OCI-LY3 (cell line): ENCODE data around the gene NUDC.

Experiments
- H2AFZ ChIP-seq: fragments of 200-600, 300-600 bp; shearing (Covaris generic); 2 replicates; pipeline ENCODE4 v1.6.0; 2014; ENCODE audit warnings: antibody characterized with exemption, low read depth, low read length
- H3K27ac ChIP-seq: fragments of 200-600, 300-600 bp; sonication (generic); 2 replicates; pipeline ENCODE4 v1.5.1; 2014; ENCODE audit warnings: mild to moderate bottlenecking, low read length, moderate library complexity, mixed read lengths
- H3K27me3 ChIP-seq: fragments of 200-600, 300-600 bp; sonication (generic); 2 replicates; pipeline ENCODE4 v1.6.1; 2014; ENCODE audit warnings: low read depth, low read length, mixed read lengths
- H3K36me3 ChIP-seq: fragments of 200-600, 300-600 bp; sonication (generic); replicated peaks from 2 replicates; pipeline ENCODE3; 2014; ENCODE audit warnings: low read depth, low read length, mixed read lengths
- H3K4me1 ChIP-seq: fragments of 300-600, 200-600 bp; sonication (generic); 2 replicates; pipeline ENCODE4 v1.6.1; 2014; ENCODE audit warnings: low read length, mixed read lengths
- H3K4me2 ChIP-seq: fragments of 200-600, 300-600 bp; sonication (generic); 2 replicates; pipeline ENCODE4 v1.6.1; 2014; ENCODE audit warnings: low read length, mixed read lengths
- H3K4me3 ChIP-seq: fragments of 300-600, 200-600 bp; sonication (generic); 2 replicates; pipeline ENCODE4 v1.5.1; 2014; ENCODE audit warnings: antibody characterized with exemption, mild to moderate bottlenecking, low read length, moderate library complexity
- H3K79me2 ChIP-seq: fragments of 300-600, 200-600 bp; shearing (Covaris generic); 2 replicates; pipeline ENCODE4 v1.6.1; 2014; ENCODE audit warnings: mild to moderate bottlenecking, low read length, mixed read lengths
- H3K9ac ChIP-seq: fragments of 300-600, 200-600 bp; shearing (Covaris generic); 2 replicates; pipeline ENCODE4 v1.6.0; 2014; ENCODE audit warnings: mild to moderate bottlenecking, low read length, moderate library complexity
- H3K9me3 ChIP-seq: fragments of 200-600, 300-600 bp; shearing (Covaris generic); 2 replicates; pipeline ENCODE4 v1.6.1; 2014; ENCODE audit warnings: low read length, mixed read lengths; ENCODE audit not compliant: insufficient read depth
- H4K20me1 ChIP-seq: fragments of 200-600, 300-600 bp; sonication (generic); 2 replicates; pipeline ENCODE4 v1.6.1; 2016; ENCODE audit warnings: low read length, mixed read lengths; ENCODE audit not compliant: insufficient read depth
- EZH2phosphoT487 ChIP-seq: fragments of 200-600 bp; shearing (Covaris generic); IDR thresholded peaks from 2 replicates; pipeline ENCODE4 v1.6.1; 2018; ENCODE audit warnings: antibody characterized with exemption, mixed run types, low read depth
- TF ChIP-seq, protein P1 (sequence below): fragments of 200-600, 300-600 bp; sonication (generic); IDR thresholded peaks from 2 replicates; pipeline ENCODE4 v1.5.1; 2014; ENCODE audit warnings: antibody characterized with exemption, low read length, low read depth

The NUDC gene

GRCh38 chr1:26907071-26907917 lies 14.2 kb upstream of the NUDC start:
- no peak for TF ChIP-seq EZH2phosphoT487
- TF ChIP-seq, protein P1, sequence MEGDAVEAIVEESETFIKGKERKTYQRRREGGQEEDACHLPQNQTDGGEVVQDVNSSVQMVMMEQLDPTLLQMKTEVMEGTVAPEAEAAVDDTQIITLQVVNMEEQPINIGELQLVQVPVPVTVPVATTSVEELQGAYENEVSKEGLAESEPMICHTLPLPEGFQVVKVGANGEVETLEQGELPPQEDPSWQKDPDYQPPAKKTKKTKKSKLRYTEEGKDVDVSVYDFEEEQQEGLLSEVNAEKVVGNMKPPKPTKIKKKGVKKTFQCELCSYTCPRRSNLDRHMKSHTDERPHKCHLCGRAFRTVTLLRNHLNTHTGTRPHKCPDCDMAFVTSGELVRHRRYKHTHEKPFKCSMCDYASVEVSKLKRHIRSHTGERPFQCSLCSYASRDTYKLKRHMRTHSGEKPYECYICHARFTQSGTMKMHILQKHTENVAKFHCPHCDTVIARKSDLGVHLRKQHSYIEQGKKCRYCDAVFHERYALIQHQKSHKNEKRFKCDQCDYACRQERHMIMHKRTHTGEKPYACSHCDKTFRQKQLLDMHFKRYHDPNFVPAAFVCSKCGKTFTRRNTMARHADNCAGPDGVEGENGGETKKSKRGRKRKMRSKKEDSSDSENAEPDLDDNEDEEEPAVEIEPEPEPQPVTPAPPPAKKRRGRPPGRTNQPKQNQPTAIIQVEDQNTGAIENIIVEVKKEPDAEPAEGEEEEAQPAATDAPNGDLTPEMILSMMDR = no peak
- Histone ChIP-seq H3K27ac (no peak overlapping the region), H3K9ac (no peak overlapping the region), H3K79me2 (no peaks in the 10 kb centered on the region), H4K20me1 (no peaks in the 10 kb centered on the region), H2AFZ (no peak overlapping the region), H3K4me1 (no peaks in the 10 kb centered on the region), H3K4me3 (no peak overlapping the region), H3K27me3 (no peaks in the 10 kb centered on the region), H3K4me2 (no peak overlapping the region), H3K36me3 (no peaks in the 10 kb centered on the region), H3K9me3 (no peaks in the 10 kb centered on the region)

DNA sequence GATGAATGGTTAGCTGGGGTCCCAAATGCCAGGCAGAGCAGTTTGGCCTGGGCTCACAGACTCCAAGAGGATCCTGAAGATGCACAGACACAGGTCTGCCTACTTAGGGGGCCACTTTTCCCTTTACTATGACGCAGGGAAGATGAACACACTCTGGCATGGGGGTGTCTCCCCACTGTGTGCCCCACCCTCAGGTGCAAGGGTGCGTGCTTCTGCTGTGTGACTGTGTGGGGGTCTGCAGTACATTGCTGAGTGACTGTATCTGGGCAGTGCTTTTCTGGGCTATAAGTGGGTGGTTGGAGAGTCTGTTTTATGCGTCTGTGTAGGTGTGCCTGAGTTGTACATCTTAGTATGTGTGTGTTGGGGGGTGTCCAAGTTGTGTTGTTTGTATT lies 11.6 kb upstream of the NUDC start:
- H3K9me3 ChIP-seq = no peaks in the 10 kb centered on the region
- no peak overlapping the region for H3K9ac ChIP-seq
- no peak overlapping the region for H3K27ac ChIP-seq
- no peaks in the 10 kb centered on the region for H3K27me3 ChIP-seq
- no peak overlapping the region for H2AFZ ChIP-seq
- H3K4me1 ChIP-seq = no peaks in the 10 kb centered on the region
- TF ChIP-seq, protein P1 = no peak
- TF ChIP-seq EZH2phosphoT487 = no peak
- no peaks in the 10 kb centered on the region for H4K20me1 ChIP-seq
- no peak overlapping the region for H3K4me2 ChIP-seq
- H3K4me3 ChIP-seq = no peak overlapping the region
- H3K36me3 ChIP-seq = no peaks in the 10 kb centered on the region
- H3K79me2 ChIP-seq = no peaks in the 10 kb centered on the region

DNA sequence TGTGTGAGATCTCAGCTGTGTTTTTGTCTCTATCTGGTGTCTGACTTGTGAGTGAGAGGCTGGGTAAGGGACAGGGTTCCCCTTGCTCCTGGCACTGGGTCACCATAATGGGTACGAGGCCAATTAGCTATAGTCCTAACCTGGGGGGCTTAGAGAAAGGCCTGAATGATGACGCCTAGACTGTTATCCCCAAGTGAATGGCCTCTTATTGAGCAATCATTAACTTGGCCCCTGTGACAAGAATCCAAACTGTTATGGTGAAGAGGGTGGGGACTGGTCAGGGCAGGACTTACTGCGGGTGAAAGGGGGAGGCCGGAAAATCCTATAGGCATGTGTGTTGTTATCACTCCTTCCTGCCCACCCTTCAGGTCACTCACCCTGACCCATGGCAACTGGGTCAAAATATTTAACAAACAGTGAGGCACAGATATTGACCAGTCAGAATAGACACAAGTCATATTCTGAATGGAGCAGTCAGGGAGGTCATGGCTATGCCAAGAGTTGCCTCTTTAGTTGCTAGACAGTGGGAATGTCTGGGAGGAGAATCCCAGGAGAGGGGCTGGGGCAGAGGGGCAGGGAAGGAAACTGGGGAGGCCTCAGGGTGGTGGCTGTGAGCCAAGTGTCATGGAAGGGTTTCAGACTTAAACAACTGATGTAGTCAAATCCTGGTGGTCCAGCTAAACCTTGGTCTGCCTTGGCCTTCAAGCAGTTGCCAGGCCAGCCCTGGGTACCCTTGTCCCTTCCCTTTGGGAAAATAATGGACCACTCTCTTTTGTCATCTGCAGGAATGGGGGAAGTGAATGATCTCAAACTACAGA lies 11.0 kb upstream of the NUDC start:
- no peaks in the 10 kb centered on the region for H3K27me3 ChIP-seq
- no peaks in the 10 kb centered on the region for H3K36me3 ChIP-seq
- no peaks in the 10 kb centered on the region for H3K9me3 ChIP-seq
- no peak overlapping the region for H3K4me3 ChIP-seq
- no peak overlapping the region for H3K4me2 ChIP-seq
- no peak overlapping the region for H3K27ac ChIP-seq
- no peak overlapping the region for H2AFZ ChIP-seq
- no peaks in the 10 kb centered on the region for H4K20me1 ChIP-seq
- no peaks in the 10 kb centered on the region for H3K4me1 ChIP-seq
- no peaks in the 10 kb centered on the region for H3K79me2 ChIP-seq
- TF ChIP-seq, protein P1 = no peak
- TF ChIP-seq EZH2phosphoT487 = no peak
- H3K9ac ChIP-seq = no peak overlapping the region
